GM10266 (cell line): ENCODE measurements around the gene MAML3.

Source experiments
- DNase-seq: peaks from one replicate; pipeline ENCODE4 v3.0.0; 2012; ENCODE audit errors: extremely low spot score
- CTCF ChIP-seq: IDR thresholded peaks from 2 replicates; pipeline ENCODE4 v1.5.1; 2012; ENCODE audit warnings: mild to moderate bottlenecking, low read depth; ENCODE audit not compliant: control insufficient read depth, insufficient read depth; ENCODE audit errors: missing control alignments

MAML3 gene

DNA sequence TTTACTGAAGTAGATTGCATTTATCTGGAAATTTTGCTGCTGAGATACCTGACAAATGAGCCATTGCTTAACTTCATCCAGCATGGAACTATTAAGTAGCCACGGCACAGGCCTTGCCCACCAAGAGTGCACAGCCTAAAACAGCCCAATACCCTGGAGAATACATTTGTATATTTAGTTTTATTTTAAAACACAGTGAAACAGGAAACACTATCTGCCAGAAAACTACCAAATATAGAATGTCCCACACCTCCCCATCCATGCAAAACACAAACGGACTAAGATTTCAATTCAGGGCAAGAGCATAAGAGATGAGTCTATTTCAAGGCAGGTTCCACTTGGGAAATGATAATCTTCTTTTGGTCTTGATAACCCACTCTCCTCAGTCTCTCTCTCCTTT, 57.1 kb downstream of the MAML3 start:
- no peak for DNase-seq
- no peak for TF ChIP-seq CTCF

GRCh38 chr4:140096483-140096861, 57.5 kb downstream of the MAML3 start:
- no peak for TF ChIP-seq CTCF
- DNase-seq, result no peak

GRCh38 chr4:140095694-140096482, 58.1 kb downstream of the MAML3 start:
- DNase-seq, result no peak
- TF ChIP-seq CTCF, result no peak

GRCh38 chr4:140094438-140095420, 59.3 kb downstream of the MAML3 start:
- no peak for DNase-seq
- no peak for TF ChIP-seq CTCF

DNA sequence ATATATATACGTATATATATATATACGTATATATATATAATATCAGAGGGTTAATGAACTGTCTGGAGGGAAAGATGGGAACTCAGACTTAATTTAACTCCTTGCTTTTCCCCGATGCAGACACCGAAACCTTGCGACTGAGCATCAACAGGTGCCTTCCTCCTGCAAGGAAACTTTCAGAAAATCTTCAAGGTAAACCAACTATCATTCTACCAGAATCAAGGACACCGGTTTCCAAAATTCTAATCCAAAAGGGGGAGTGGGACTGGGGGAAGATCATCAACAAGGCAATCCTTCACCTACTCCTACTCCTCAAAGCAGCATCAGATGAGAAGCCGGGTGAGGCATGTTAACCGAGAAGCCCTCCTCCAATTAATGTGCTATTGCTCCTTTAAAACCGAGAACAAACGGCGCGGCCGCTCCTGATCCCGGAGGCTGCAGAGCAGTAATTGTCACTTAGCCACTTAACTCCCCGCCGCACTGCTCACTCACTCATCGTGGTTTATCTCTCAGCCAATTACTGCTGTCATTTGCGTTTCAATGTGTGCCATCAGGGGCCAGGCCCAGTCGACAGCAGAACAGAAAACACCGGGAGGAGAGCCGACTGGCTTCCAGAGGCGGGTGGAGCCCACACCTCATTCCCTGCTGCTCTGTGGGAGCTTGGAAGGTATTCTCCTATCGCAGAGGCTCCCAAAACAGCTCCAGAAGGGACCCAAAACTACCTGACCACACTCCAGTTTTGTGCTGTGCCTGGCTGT, 61.7 kb downstream of the MAML3 start:
- TF ChIP-seq CTCF, result no peak
- no peak for DNase-seq

DNA sequence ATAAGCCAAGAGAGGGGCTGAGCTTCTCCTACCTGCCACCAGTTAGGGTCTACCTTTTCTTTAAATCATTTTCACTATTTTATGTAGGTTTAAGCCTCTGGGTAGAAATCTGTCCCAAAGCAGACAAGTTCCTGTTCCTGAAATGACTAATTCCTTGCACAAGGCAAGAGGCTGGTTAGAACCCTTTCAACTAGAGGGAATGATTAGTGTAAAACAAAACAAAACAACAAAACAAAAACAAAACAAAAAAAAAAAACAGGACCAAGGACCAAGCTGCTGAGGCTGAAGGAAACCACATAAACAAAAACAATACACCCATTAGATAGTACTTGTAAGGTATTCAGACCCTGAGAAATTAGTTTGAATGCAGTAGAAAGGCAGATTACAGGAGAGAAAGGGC, 62.7 kb downstream of the MAML3 start:
- no peak for DNase-seq
- no peak for TF ChIP-seq CTCF
